Fibroblast of skin of left quadriceps (primary cell): ENCODE measurements around the gene SPRED2.

Experiments
- DNase-seq, 2 experiments: peaks; one replicate each; pipeline ENCODE4 v3.0.0-alpha.2; 2013; ENCODE audit warnings: low read depth in 2 of 2

SPRED2 gene

GRCh38 chr2:65386989-65387388, 45.4 kb downstream of the SPRED2 start:
- DNase-seq: no peak

DNA sequence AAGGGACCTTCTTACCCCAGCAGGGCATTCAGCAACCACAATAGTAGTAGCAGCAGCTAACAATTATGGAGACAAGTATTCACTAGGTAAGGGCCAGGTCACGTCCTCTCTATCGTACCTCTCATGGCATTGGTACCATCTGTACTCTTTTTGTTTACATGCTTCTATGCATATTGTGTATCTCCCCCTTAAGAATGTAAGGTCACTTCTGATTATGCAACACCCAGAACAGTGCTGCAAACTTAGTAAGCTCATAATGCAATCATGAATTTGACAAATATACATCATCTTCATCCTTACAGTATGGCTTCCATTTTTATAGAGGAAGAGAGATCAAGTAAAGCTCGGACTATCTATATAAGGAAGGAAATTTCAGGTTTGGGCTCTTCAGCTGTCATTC, 46.1 kb downstream of the SPRED2 start:
- DNase-seq: no peak

- no peak for DNase-seq
Observed at GRCh38 chr2:65383541-65384488, 48.6 kb downstream of the SPRED2 start.

GRCh38 chr2:65382776-65383357, 49.5 kb downstream of the SPRED2 start:
- DNase-seq: peak; percentile 37

DNA sequence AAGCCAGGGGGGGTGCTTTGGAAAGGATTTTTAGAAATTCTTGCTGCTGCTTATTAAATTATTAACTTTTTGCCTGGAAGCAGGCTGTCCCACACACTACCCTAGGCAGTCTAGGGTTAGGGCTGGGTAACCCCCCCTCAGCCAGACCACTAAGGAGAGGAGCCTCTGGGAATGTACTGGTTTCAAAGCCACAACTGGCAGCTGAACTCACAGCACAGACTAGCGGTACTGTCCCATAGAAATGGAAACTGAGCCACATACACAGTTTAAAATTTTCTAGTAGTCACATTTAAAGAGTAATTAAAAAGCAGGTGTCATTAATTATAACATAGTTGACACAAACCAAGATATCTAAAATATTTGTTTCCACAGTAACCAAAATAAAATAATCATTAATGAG, 50.1 kb downstream of the SPRED2 start:
- no peak for DNase-seq

DNA sequence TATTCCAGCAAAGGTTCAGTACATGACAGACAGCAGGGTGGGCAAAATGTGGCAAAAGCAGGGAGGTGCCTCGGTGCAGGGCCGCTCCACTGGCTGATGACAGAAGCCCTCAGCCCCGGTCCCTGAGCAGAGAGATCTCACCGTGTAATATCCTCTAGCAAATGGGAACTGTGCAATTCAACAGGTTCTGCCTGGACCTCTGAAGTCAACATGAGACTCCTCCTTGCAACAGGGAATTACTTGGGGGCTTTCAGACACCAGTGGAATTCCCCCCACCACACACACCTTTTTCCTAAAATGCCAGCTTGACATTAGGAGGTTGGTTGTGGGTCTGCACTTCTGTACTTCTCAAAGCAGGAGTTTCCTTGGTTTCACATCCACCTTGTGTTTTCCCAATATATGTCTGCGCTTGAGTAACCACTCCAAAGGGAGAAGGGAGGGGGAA, 50.8 kb downstream of the SPRED2 start:
- DNase-seq: no peak

GRCh38 chr2:65380255-65380654, 52.1 kb downstream of the SPRED2 start:
- DNase-seq: no peak

GRCh38 chr2:65379721-65380171, 52.7 kb downstream of the SPRED2 start:
- no peak for DNase-seq

DNA sequence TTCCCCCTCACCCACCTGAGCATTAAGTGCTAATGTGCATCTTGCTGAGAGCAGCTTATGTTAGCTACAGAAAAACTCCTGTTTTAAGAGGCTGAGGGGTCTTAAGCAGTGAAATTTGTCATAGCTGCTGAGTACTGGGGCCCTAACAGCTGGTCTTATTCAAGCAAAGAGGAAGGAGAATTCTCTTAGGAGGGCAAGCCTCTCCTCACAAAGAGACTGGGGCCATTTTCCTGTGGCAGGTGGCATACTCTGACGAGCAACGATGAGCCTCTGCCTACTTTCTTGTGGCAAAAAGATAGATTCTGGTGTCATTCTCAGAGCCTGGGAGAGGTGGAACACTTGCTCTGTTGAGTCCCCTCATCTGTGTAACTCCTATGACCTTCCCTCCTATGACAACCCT, 53.2 kb downstream of the SPRED2 start:
- no peak for DNase-seq

DNA sequence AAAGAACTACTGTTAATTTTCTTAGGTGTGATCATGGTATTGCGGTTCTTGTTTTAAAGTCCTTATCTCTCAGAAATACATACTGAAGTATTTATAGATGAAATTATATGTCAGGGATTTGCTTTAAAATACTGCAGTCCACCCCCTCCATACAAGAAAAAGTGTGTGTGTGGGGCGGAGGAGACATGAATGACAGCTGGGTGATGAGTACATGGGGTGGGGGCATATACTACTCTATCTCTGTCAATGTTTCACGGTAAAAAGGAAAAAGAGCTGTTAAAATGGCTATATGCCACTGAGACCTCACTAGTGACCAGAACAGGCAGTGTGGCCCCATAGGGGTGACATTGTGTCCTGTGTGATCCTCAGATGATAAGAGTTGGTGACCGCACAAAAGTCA, 54.1 kb downstream of the SPRED2 start:
- DNase-seq: no peak

GRCh38 chr2:65377556-65378192, 54.7 kb downstream of the SPRED2 start:
- peak in 1 of 2 experiments; percentile 42 for DNase-seq

- DNase-seq: no peak
Observed at GRCh38 chr2:65375723-65376122, 56.7 kb downstream of the SPRED2 start.

GRCh38 chr2:65374999-65375398, 57.4 kb downstream of the SPRED2 start:
- DNase-seq: no peak

DNA sequence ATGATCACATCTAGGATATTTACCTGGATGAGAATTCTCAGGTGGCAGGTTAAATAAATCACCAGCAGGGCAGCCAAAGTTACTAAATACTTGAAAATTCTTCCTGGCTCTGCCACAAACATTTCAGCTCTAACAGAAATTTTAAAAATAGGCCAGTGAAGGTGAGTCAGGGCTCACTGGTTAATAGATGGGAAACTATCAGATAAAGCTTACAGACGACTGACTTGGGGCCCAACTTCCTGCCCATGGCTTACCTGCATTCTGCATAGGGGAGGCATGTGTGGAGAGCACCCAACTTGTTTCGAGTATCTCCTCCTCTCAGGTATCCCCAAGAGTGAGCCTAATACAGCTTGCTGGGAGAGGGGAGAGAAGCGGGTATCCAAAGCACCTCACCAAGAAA, 57.8 kb downstream of the SPRED2 start:
- no peak for DNase-seq

DNA sequence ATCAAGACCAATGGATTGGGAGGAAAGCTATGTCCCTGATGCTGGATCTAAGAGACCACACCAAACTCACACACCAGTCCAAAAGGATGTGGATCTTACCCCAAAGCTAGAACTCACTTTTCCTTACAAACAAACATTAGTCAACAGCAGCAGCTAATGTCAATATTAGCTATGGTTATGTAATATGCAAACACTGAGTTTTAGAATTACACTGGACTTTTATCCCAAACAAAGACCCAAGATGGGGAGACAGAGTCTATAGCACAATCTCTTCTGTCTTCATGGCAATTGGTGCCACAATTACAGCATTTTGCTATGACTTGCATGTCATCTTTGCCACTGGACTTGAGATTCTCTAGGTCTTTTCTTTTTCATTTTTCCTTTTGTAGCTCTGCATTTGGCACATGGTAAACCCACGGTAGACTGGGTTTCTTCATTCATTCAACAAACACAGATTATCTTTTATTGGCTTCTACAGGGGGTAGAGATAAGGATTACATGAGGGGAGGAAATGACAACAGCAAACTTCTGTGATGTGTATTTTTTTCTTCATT, 59.0 kb downstream of the SPRED2 start:
- DNase-seq: no peak

GRCh38 chr2:65372619-65373018, 59.8 kb downstream of the SPRED2 start:
- DNase-seq: no peak

DNA sequence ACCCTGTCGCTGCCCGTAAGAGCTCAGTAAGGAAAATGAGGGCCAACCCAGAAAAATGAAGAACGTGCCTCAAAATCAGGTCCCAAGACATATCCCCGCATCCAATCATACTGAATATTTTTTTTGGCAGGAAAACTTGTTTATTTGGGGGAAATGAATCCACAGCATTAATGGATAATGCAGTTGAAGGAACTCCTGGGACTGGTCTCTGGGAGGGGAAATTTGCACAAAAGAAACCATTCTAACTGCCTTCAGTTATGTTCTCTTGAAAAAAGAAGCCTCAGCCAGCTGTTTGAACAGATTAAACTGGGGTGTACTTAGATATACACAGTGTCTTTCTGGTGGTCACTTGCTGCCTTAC, 61.3 kb downstream of the SPRED2 start:
- DNase-seq: no peak

- DNase-seq: peak; percentile 53 to 54
Observed at GRCh38 chr2:65370387-65371073, 61.9 kb downstream of the SPRED2 start.

- DNase-seq: no peak
Observed at GRCh38 chr2:65369980-65370379, 62.4 kb downstream of the SPRED2 start.

GRCh38 chr2:65369574-65369973, 62.8 kb downstream of the SPRED2 start:
- DNase-seq: no peak

- DNase-seq: no peak
Observed at GRCh38 chr2:65368468-65368867, 63.9 kb downstream of the SPRED2 start.

- DNase-seq: peak; percentile 93 to 96
Observed at GRCh38 chr2:65367524-65367923, 64.9 kb downstream of the SPRED2 start.
